GM19240 (cell line): Measurements from ENCODE around the gene CREBL2.
"Not testable (repeated sequence)": the region's sequence is repeated elsewhere in the genome, so short reads cannot be mapped to it uniquely, and the experiment has no call there.

Source experiments
- DNase-seq: peaks from one replicate; pipeline ENCODE4 v3.0.0; 2011; ENCODE audit warnings: low spot score; ENCODE audit not compliant: insufficient read length

The CREBL2 gene

DNA sequence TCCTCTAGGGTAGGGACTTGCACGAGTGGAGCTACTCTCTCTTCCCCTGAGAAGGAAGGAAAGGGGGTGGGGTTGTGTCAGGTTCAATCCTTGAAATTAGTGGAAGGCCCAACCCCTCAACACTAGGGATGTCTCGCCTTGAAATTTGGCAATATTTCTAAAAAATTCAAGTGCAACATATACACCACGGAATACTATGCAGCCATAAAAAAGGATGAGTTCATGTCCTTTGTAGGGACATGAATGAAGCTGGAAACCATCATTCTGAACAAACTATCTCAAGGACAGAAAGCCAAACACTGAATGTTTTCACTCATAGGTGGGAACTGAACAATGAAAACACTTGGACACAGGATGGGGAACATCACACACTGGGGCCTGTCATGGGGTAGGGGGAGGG, 15.1 kb upstream of the CREBL2 start:
- not testable (repeated sequence) for DNase-seq

DNA sequence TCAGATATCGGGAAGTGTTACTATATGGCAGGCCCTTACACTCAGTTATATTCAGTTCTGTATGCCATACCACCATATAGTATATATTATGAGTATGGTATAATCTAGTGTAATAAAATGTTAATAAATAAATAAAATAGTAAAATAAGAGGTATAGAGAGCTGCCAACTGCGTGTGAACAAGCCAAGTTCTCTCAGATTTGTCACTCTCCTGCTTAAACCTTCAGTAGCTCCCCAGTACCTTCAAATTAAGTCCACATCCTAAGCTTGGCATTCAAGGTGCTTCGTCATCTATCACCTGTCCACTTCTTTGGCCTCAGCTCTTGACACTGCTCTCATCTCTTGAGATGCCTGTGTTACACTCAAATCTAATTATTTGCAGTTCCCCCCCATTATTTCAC, 12.8 kb upstream of the CREBL2 start:
- no peak for DNase-seq

DNA sequence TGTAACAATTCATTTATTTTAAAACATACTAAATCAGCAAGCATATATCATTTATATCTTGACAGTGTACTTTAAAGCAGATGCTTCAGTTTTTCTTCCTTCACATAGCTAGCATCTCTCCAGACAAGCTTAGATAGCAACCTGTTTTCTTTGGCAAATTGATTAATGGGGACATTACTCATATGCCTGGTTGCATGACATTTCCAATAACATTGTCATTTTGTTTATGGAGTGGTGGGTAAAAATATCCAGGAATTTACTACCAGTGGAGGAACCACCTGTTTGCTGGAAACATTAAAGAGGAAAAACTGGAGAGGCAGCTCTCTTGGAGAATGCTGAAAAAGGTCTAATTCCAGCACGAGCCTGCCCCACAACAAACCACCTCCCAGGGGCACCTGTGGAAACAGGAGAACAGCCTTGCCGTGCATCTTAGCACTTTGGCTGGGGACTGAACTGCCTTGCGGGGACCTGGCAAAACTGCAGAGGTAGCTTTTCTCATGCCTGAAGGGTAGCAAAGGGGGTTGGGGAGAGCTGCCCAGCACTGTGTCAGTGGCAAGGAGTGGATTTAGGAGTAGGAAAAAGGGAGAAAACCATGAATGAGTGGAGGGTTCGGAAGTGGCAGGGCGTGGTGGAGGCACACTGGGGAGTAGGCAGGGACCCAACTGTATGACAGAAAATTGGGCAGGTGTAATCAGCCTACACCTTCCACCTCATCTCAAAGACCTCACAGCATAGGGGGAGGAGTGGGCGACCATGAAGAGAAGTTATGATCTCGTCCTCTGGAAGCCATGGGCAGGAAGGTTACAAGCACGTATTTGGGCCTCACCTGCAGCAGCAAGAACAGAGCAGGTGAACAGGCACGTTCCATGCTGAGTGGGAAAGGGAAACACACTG, 11.7 kb upstream of the CREBL2 start:
- no peak for DNase-seq

DNA sequence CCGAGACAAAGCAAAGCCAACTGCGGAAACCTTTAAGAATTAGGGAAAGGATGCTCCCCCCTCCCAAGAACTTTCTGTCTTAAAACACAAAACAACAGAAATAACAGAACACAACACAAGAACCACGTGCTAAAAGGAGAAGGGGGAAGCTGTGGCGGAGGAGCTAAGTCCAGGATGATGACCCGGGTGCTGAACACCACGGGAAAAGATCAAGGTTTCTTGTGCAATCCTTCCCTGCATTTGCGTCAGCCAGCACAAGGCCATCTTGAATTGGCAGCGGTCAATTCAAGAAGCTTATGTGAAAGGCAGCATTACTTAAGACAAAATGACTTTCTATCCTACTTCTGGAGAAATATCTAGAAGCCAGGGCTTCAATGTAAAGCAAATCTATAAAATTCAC, 11.0 kb upstream of the CREBL2 start:
- no peak for DNase-seq

DNA sequence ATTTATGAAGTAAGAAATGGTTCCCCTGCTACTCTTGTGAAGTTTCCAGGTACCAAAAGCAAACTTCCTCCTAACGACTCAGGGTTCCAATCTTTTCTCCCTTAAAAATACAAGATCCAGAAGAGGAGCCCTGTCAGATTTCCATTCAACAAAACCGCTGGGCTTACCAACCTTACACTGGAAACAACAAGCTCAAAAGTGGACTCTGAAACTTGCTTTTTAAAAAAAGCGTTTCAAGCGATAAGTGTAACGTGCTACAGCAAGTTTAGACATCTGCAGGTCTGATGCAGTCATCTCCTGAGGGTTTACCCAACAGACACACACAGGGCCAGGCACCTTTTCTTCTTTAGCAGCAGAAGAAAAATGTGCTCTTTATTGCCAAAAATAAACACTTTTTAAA, 6.9 kb upstream of the CREBL2 start:
- no peak for DNase-seq

DNA sequence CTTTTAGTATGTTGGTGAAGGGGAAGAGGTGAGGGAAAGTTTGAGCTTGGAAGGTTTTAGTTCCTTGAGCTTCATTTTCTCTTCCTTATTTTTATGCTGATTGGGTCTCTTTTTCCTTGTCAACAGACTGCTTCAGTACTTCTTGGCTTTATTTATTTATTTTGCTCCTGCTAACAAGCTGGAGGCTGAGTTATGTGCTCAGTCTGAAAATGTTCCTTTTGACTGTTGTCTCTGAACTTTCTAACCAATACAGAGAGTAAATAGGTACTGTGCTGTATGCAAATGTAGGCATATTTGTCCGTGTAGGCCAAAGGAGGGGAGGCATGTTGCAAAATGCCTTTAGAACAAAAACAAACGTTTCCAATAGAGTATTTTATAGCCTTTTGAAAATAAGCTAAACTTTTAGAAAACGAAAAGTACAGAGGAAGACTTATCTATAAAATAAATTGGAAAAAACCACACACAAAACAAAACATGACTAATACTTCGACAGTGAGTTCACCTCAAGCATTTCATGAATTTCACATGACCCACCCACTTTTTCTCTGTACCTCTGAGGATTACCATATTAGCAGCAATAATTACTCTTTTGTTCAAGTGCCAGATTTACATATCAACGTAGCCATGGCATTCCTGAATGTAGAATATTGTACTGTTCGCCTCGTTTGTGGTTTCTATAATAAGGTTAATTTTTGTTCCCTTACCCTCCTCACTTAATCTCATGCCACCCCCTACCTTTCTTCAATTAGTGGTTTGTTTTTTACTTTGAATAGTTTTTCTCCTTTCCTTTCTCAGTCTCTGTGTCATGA, 4.7 kb upstream of the CREBL2 start:
- DNase-seq = no peak

DNA sequence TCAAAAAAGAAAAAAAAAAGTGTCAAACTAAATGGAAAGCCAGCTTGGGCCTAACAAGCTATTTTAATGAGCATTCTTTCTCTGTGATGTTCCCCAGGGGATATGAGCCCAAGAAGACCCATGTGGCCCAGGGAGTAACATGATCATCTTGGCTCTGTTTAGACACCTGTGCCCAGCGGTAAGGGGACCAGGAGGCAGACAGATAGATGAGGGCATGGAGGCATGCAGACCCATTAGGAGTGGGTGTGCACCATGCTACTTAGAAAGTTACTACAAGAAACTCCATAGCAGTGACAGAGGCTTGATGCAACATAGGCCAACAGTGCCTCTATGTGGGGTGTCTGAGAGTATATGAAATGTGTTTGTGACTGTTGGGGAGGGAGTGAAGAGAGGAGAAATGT, 3.1 kb upstream of the CREBL2 start:
- no peak for DNase-seq

DNA sequence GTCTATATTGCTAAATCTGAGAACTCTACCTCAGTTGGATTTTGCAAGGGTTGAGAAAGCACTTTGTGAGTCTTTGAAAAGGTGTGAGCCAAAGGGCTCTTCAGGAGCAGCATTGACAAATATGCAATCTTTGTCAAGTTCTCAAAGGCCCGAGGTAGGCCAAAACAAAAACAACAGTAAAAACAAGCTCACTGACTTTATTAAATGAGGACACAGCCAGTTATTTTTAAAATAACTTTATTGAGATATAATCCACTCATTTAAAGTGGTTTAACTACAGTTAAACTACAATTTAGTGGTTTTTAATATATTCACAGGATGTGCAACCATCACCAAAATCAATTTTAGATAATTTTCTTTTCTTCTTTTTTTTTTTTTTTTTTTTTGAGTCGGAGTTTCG, 2.0 kb upstream of the CREBL2 start:
- no peak for DNase-seq

DNA sequence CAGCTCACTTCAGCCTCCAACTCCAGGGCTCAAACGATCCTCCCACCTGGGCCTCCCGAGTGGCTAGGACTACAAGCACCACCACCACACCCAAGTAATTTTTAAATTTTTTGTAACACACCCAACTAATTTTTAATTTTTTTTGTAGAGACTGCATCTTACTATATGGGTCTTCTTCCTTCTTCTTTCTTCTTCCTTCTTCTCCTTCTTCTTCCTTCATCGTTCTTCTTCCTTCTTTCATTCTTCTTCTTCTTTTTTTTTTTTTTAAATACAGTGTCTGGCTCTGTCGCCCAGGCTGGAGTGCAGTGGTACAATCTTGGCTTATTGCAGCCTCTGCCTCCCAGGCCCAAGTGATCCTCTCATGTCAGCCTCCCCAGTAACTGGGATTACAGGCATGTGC, 965 bp upstream of the CREBL2 start:
- DNase-seq = no peak

DNA sequence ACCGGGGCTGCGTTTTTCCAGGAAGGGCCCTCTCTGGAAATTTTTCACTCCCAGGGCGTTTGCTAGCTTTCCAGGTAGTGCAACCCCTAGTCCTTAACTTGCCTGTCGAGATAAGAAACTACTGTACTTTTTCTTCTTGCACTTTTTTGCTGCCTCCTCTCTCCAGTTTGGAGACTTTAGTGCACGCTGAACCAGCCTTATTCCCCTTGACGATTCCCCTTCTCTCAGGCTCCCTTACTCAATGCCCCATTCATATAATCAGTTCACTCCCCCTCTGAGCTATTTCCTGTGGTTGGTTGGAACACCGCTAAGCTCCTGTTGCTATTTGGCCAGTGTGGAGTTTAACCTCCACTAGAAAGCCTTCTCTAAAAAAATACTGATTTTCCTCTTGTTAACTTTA, 682 bp downstream of the CREBL2 start:
- no peak for DNase-seq

DNA sequence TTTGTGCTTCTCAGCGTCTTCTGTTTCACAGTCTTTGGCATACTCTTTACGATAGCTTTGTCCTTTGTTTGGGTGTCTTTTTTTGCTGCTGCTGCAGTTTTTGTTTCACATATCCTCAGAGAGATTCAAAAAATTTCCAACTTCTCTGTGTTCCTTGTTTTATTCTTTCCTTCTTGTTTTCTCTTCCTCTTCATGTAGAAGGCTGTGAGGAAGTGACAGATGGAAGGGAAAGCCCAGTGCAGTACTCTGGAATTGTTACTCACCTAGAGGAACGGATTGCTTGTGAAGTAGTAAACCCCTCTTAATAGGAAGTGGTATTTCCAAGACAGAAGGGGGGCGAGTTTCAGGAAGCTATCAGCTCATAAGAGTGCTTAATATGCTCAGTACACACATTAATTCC, 1.7 kb downstream of the CREBL2 start:
- DNase-seq = no peak

DNA sequence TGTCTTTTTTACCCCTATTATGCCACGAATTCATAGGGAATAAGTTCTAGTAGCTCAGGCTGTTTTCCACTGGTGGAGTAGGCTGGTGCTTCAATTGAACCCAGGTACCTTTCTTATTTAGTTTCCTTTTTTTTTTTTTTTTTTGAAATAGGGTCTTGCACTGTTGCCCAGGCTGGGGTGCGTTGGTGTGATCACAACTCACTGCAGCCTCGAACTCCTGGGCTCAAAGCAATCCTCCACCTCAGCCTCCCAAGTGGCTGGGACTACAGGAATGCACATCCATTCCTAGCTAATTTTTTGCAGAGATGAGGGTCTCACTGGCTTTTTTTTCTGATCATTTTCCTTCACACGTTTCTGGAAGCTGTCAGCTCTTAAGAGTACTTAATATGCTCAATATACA, 2.7 kb downstream of the CREBL2 start:
- no peak for DNase-seq

DNA sequence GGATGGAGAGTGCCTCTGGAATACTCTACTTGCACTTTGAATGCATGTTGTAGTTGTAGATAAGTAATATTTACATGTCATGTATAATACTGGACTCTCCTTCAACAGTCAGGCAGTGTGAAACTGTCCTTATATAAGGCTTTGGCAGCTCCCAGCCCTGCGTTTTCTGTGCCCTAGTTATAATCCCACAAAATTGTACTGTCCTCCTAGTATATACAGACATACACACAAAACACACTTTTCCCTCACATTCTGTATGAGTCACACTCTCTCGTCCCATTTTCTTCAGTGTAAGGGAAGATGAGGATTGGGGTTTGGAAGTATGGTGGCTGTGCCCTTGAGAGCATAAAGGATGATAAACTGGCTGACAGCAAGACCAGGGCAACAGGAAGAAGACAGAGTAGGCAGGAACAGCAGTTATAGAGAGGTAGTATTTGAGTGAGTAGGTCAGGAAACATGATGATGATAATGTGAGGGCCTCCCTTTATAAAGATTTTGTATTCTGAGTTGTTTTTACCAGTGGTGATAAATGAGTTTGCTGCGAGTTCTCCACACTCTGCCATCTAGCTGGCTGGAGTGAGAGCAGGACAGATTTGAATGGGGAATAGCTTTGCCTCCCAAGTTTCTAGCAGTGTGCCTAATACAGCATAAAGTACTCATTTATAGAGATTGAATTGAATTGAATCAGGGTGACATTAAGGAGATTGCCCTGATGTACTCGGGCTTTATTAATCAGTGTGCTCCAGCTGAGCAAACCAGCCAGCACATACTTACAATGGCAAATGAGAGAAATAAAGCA, 5.0 kb downstream of the CREBL2 start:
- no peak for DNase-seq

DNA sequence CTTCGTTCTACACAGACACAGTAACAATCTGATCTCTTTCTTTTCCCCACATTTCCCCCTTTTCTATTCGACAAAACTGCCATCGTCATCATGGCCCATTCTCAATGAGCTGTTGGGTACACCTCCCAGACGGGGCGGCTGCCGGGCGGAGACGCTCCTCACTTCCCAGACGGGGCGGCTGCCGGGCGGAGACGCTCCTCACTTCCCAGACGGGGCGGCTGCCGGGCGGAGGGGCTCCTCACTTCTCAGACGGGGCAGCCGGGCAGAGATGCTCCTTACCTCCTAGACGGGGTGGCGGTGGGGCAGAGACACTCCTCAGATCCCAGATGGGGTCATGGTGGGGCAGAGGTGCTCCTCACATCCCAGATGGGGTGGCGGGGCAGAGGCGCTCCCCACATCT, 6.4 kb downstream of the CREBL2 start:
- not testable (repeated sequence) for DNase-seq

DNA sequence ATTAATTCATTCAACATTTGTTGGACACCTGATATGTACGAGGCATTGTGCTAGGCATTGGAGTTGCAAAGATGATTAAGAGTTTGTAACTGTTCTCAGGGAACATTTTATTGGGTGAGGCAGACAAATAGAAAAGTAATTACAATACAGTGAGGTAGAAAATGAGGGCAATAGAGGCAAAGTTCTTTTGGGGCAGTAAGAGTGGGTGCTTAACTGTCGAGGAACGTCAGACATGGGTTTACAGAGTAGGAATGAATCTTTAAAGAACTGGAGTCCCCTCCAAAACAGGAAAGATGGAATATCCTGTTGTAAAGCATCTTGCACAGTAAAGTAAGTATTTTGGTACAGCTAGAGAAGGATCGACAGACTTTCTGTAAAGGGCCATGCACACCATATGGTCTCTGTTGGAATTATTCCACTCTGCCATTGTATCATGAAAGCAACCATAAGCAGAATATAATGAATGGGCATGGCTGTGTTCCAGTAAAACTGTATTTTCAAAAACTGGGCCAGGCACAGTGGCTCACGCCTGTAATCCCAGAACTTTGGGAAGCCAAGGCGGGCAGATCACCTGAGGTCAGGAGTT, 9.1 kb downstream of the CREBL2 start:
- DNase-seq = no peak

DNA sequence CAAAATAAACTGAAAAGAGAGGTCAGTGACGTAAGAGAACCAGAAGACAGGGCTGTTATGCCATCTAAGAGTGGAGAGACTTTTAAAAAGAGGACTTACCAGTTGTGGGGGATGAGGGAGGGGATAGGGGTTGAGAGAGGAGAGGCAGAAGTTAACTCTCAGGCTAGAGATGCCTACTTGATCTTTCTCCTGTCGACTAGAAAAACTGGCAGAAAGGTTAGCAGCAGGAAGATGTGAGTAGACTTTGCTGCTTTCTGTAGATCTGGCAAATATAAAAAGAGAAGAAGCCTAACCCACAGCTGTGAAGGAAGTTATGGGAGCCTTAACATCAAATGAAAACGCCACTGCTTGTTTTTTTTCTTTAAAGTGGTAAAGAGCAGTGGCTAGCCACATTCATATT, 10.7 kb downstream of the CREBL2 start:
- DNase-seq = no peak

DNA sequence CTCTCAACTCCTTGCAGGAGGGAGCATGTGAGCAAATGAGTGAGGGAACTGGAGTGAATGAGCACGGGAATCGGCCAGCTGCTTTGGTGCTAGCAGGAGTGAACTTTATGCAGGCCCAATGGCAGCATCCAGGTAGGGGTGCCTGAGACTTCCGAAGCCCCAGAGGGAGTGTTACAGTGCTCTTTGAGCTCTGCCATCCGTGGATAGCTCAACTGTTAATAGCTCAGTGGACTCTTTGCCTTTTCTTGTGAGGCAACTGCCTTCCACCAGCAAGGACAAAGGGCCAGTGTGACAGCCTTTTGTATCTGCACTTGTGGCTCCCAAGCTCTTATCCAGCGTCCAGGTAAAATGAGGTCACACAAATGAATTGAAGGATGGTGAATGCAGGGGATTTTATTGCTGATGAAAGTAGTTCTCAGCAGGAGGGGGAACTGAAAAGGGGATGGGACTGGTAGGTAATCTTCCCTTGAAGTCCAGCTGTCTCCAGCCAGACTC, 12.9 kb downstream of the CREBL2 start:
- DNase-seq = no peak

DNA sequence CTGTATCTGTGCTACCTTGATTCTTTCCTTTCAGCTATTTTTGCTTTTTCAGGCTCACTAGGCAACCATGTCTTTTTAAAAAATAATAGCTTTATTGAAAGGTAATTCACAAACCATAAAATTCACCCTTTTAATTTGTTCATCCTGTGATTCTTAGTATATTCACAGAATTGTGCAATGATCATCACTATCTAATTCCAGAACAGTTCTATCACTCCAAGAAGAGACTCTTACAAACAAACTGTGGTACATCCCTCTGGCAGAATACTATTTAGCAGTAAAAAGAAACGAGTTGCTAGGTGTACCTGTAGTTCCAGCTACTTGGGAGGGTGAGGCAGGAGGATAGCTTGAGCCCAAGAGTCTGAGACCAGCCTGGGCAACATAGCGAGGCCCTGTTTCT, 14.8 kb downstream of the CREBL2 start:
- DNase-seq = no peak

DNA sequence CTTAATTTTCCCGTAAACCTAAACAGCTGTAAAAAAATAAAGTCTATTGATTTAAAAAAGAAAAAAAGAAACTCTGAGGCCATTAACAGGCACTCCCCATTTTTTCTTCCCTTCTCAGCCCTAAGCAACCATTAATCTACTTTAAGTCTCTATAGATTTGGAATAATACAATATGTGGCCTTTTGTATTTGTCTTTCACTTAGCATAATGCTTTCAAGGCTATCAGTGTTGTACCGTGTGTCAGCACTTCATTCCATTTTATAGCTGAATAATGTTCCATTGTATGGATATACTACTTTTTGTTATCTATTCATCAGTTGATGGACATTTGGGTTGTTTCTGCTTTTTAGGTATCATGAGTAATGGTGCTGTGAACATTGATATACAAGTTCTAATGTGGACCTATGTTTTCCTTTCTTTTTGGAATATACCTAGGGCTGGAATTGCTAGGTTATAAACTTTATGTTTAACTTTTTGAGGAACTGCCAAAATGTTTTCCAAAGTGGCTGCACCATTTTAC, 15.7 kb downstream of the CREBL2 start:
- no peak for DNase-seq

DNA sequence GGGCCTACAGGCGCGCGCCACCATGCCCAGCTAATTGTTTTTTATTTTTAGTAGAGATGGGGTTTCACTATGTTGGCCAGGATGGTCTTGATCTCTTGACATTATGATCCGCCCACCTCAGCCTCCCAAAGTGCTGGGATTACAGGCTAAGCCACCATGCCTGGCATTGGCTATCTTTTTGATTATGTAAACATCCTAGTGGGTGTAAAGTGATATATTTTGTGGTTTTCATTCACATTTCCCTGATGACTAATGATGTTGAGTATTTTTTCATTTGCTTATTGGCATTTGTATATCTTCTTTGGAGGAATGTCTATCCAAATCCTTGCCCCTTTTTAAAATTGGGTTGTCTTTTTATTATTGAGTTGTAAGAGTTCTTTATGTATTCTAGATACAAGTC, 16.3 kb downstream of the CREBL2 start:
- DNase-seq = no peak

DNA sequence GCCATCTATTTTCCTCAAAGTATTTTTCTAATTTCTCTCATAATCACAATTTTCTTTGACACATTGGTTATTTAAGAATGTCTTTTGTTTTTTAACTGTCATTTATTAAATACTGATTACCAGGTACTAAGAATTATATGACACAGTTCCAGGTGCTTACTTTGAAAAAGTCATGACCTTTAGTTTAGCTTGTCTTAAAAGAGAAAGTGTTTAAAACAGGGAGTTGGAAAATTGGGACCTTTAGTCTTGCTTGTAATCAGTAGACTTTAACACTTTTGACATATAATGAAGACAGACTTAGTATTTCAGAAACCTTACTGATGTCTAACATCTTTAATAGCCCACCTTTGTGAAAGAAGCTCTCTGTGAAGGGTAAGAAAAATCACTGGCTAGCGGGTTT, 19.2 kb downstream of the CREBL2 start:
- DNase-seq = no peak
